UCSD-AML1 (cell line): ENCODE measurements around the gene IKBIP.
"Not testable (repeated sequence)": the region's sequence is repeated elsewhere in the genome, so short reads cannot be mapped to it uniquely, and the experiment has no call there.

Experiments
- DNase-seq: peaks from one replicate; lab custom pipeline; 2025; ENCODE audit not compliant: unreplicated experiment; lab: John Stamatoyannopoulos, UW

IKBIP gene, protein sequence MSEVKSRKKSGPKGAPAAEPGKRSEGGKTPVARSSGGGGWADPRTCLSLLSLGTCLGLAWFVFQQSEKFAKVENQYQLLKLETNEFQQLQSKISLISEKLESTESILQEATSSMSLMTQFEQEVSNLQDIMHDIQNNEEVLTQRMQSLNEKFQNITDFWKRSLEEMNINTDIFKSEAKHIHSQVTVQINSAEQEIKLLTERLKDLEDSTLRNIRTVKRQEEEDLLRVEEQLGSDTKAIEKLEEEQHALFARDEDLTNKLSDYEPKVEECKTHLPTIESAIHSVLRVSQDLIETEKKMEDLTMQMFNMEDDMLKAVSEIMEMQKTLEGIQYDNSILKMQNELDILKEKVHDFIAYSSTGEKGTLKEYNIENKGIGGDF

DNA sequence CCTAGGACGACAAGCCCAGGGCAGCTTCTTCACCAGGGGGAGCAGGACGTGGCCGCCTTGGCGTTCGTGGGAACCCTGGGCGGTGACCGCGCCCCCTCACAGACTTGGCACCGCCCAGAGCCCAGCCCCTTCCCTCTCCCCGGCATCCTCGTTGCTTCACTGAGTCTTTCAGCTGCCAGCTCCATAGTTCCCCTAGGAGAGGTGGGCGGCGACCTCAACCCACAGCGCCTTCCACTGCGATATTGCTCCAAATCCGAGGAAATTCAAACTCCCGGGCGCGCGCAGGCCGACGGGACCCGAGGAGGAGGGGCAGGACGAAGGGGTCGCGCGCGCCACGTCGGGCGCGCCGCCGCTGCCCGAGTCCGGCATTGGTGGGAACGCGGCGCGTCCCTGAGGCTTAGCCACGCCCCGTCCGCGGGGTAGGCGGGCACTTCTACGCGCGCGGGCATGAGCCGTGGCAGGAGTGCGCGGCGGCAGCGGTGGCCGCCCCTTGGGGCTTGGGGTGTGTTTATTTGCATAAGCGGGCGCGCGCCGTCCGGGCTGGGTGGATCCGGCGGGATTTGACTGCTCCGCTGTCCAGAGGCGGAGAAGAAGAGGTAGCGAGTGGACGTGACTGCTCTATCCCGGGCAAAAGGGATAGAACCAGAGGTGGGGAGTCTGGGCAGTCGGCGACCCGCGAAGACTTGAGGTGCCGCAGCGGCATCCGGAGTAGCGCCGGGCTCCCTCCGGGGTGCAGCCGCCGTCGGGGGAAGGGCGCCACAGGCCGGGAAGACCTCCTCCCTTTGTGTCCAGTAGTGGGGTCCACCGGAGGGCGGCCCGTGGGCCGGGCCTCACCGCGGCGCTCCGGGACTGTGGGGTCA lies at the start of gene IKBIP, which contains the start of gene APAF1:
IKBIP (minus strand) TSS at position 77 of the 860 bp plus-strand sequence. CDS start 87 bp downstream, outside the sequence.
APAF1 (plus strand) TSS at position 579 of the 860 bp plus-strand sequence. CDS start 3,070 bp downstream, outside the sequence.
- peak; percentile 98 for DNase-seq

DNA sequence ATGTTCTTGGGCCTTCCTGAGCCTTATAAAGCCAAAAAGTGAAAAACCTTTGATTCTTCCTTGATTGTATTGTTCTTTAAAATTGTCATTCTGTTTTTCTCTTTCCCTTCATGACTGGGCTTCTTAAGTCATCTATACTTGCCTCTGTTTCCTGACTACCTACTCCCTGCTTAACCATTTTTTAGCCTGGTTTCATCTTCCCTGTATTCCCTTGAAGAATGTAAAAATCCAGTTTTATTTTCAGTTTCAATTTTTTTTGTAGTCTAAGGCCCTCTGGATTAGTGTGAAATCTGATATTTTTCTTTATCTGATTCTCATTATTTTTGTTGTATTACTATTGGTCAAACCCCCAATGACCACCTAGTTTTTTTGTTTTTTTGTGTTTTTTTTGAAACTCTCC lies 46.8 kb upstream of the IKBIP start:
- DNase-seq = no peak

DNA sequence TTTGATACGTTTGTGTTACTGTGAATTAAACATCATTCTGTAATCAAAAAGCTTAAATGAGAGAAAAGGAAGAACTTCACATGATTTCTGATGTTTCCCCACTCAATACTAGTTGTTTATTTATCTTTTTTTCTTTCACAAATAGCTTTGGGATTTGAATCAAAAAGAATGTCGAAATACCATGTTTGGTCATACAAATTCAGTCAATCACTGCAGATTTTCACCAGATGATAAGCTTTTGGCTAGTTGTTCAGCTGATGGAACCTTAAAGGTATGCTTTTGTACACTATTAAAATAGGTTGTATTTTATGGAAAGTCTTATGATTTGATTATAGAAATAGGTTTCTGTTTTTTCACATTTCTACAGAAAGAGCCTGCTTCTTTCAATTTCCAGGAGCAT lies 42.0 kb upstream of the IKBIP start:
- DNase-seq = no peak

DNA sequence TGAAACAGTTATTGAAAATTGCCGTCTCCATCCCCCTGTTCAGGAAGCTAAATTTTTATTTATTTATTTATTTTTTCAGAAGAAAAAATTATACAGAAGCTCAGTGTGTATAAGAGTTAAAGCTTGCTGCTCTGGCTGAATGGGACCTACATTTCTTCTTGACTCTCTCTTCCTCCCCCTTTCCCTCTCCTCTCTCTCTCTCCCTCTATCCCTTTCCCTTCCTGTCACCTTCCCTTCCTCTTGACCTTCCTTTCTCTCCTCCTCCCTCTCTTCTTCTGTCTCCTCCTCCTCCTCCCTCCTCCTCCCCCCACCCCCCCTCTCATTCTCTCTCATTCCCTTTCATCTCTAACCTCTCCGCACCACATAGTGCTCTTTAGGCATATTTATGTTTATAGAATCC lies 39.6 kb upstream of the IKBIP start:
- DNase-seq = no peak

DNA sequence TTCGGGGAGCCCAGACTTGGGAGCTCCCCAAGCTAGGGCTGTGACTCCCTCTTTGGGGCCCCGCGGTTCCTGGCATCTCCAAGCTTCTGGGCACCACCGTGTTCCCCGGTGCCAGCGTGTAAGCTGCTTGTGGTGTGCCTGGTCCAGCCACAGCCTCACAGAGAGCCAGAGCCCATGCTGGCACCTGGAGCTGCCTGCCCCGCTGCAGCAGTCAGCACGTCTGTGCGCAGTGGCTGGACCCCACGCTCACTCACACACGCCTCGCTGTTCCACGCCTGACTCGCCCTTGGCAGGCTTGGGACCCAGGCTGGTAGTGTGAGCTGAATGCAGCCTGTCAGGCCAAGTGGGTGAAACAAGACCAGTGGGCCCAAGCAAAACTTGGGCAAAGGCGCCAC lies 35.0 kb upstream of the IKBIP start:
- no peak for DNase-seq

DNA sequence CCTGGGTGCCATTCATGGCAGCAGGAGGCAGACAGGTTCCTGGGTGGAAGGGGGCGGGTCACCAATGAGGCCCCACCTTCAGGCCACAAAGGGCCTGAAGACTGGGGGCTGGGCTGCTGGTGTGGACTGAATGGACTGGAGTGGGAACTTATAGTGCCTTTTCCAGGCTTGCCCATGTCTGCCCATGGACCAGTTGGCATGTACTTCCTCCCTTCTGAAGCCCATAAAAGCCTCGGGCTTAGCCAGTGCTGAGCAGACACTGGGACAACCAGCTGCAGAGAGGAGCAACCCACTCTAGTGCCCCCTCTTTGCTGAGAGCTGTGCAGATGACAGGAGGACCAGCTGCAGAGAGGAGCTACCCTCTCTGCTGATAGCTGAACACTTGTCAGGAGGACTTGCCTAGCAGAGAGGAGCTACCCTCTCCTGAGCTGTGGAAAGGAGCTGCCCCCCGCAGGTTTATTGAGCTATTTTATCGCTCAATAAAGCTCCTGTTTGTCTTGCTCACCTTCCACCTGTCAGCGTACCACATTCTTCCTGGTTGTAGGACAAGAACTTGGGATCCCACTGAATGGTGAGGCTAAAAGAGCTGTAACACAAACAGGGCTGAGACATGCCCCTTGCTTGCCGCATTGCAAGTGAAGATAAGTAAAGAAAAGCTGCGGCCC lies 34.5 kb upstream of the IKBIP start:
- DNase-seq = no peak

DNA sequence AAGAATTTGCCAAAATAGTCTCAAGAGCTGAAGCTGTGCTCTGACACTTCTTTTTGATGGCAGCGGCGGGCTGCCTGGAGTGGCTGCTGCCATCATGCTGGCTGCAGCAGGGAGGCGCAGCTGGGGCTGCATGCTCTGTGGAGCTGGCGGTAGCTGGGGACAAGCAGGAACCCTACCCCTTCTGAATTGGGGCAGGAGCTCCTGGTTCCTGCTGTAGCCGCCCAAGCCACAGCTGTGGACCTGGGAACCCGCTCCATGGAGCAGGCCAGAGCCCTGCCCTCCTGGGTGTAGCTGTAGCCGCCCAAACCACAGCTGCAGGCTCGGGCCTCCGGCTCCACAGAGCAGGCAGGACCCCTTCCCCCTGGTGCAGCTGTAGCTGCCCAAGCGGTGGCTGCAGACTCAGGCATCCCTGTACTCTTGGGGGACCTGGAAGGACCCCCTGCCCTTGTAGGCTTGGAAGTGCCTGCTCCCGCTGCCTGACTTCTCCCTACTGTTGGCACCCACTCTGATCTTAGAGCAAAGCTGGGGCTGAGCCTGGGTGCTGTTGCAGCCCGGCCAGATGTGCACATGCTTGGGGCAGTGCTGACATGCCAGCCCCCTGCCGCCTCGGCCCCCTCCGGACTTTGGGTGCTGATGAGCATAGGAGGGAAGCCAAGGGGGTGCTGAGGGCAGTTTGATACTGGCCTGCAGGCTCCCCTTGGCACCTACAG lies 33.8 kb upstream of the IKBIP start:
- no peak for DNase-seq

DNA sequence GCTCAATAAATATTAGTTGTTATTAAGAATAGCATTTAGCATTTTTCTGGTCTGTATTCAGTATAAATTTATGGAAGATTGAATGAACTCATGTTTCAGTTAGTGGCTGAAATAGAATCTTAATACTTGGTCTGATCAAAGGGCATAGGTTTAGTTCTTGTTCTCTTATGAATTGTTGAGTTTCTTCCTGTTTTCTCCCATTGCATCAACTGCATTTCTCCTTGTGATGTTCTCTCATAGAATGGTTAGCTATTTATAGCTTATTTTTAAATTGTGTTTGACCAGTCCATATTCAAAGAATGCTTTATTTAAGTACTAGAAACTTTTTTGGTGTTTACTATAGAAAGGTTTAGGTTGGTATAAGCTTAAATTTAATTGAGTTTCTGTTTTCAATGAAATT lies 30.3 kb upstream of the IKBIP start:
- DNase-seq = no peak

DNA sequence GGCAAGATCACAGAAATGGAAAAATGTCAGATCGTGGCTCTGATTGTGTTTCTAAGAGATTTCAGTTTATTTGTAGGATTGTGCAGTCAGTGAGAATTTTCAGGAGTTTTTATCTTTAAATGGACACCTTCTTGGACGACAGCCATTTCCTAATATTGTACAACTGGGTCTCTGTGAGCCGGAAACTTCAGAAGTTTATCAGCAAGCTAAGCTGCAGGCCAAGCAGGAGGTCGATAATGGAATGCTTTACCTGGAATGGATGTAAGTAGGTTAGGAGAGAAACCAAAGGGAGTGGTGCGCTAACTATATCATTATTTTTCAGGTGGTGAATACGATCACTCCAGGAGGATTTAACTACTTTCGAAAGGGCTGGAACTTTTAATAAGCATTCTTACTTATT lies 26.9 kb upstream of the IKBIP start:
- DNase-seq = no peak

DNA sequence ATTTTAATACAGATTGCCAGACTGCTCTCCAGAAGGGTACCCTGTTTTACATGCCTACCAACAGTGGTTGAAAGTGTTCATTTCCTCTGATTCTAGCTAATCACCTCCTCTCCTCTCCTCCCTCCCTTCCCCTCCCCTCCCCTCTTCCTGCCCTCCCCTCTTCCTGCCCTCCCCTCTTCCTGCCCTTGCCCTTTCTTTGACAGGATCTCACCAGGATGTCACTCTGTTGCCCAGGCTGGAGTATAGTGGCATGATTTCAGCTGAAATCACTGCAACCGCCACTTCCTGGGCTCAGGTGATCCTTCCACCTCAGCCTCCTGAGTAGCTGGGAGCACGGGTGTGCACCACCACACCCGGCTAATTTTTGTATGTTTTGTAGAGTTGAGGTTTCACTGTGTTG lies 25.2 kb upstream of the IKBIP start:
- DNase-seq = no peak

DNA sequence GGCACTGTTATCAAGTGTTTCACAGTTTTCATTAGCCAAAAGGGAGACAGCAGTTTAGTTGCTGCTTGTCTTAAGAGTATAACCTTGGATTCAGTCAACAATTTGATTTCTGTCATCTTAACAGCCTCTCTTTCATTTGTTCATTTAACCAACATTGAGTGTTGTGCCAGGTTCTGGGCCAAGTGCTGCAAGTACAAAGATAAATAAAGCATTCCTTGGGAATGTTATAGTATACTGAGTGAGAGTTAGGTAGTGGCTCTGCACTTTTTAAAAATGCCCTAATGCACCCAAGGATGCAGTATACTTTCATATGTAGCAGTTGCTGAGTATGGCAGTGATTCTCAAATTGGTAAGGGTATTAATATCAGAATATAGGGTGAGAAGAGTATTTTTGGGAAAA lies 15.9 kb upstream of the IKBIP start:
- DNase-seq = no peak

DNA sequence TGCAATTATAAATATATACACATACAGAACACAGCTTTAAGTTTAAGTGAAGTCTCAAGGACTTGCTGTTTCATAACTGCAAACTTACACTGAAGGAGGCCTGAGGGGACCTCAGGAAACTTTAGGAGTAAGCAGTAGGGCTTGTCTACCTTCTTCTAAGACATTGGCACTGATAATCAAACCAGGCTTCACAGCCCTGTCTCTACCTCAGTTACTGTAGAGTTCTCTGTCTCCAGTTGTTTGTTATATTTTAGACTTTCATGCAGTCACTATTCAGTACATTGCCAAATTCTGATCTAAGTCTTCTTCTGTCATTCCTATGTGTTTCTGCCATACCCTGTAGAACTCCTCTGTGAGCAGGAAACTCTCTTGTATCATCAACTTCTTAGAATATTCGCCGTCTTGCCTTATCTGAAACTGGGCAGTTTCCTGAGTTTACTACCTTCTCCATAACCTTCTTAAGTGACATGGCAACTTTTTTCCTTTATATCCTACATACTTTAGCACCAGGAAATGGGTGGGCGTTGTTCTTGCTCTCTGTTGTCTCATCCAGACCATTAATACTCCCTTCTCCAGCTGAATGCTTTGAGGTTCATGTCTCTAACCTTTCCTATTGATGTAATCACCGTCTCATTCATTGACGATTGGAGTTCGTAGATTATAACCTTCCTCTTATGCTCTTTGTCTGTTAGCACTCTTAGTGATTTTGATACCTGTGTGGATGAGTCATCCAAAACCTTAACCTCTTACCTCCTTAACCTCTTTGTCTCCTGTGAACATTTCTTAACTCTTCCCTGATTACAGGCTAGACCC lies 11.9 kb upstream of the IKBIP start:
- DNase-seq = no peak

DNA sequence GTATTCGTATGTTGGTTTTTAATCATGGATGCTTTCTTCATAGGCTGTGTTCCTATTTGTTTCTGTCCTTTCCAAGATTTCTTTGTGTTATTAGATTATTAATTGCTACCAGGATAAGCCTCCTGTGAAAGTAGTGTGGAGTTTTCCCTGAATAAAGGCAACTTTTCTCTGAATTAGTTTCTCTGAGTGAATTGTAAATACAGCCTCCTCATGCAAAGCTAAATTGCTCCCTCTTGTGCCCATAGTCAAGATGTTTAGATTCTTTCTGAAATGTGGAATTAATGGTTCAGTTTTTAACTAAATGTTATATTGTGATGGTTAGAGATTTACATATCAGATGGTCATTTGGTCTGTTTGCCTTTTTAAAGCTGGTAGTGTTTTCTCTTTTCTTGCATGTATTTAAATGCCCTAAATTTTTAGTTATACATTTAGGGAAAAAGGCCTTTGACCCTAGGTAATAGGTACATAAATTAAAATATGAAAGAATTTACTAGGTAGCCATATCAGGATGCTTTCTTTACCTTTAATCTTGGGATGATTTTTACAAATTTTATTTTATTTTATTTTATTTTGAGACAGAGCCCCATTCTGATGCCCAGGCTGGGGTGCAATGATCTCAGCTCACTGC lies 9.4 kb upstream of the IKBIP start:
- DNase-seq = no peak

DNA sequence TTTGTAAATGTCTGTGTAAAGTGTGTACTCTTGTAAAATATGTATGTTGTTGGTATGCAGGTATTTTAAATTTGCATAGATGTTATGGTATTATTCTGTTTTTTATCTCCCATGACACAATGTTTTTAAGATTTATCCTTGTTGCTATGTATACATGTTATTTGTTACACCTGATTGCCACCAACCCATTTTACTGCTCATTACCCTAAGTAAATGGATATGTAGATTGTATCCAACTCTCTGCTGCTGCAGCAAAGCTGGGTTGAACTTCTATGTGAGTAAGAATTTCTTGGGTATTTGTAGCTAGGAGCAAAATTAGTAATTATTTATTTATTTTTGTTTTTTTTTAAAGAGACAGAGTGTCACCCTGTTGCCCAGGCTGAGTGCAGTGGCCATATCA lies 6.7 kb upstream of the IKBIP start:
- no peak for DNase-seq

DNA sequence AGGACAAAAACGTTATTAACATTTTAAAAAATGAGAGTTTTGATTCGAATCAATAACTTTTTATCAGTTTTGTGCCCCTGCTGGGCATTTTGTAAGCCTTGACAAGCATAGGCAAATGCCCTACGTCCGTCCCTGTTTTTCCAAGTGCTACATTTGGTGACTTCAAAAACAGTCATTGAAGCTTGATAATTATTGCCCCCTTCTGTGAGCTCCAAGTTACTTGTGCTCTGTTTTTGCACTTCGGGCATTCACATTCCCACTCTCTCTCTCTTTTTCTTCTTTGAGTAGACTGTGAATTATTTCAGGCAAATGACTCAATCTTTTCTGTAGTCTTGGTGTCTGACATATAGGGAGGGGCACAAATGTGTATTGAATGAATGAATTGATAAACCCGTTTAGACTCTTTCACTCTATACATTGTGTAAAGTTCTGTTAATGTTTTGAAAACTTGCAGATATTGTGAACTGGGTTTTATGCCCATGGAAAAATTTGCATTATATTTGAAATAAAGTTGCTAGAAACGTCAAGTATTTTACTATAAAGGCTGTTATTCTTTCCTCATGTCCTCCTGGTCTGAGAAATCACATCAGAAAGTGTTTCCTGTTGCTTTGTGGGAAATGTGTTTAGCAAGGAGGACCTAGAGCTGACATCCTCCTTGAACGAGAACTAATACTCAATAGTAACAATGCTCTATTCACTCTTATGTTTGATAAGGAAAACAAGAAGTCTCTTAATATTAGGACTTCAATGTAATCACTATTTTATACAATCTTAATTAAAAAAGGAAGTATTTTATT lies 1.9 kb upstream of the IKBIP start:
- no peak for DNase-seq

DNA sequence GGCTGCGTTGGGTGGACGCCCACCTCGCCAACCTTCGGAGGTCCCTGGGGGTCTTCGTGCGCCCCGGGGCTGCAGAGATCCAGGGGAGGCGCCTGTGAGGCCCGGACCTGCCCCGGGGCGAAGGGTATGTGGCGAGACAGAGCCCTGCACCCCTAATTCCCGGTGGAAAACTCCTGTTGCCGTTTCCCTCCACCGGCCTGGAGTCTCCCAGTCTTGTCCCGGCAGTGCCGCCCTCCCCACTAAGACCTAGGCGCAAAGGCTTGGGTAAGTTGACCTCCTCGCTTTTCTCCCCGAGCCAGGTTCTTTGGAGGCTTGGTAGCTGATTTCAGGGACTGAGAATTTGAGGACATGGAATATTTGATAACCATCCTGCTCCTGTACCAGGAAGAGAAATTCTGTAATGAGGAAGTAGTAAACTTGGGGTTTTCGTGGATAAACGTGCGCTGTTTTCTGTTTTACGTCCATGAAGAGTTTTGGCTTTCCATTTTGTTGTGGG lies 1.0 kb upstream of the IKBIP start:
- DNase-seq = peak; percentile 42

DNA sequence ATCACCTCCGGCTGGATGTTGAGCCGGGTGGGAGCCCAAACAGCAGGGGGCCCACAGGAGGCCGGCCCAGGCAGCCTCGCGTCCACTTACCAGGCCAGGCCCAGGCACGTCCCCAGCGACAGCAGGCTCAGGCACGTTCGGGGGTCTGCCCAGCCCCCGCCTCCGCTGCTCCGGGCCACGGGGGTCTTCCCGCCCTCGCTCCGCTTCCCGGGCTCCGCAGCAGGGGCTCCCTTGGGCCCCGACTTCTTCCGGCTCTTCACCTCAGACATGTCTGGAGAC lies 216 bp downstream of the IKBIP start:
- peak; percentile 78 for DNase-seq

DNA sequence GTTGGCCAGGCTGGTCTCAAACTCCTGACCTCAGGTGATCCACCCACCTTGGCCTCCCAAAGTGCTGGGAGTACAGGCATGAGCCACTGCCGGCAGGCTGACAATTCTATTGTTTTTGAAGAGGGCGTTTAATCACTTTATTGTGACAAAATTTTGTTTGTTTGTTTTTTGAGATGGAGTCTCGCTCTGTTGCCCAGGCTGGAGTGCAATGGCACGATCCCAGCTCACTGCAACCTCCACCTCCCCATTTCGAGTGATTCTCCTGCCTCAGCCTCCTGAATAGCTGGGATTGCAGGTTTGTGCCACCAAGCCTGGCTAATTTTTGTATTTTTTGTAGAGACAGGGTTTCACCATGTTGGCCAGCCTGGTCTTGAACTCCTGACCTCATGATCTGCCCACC lies 1.8 kb downstream of the IKBIP start:
- DNase-seq = not testable (repeated sequence)

DNA sequence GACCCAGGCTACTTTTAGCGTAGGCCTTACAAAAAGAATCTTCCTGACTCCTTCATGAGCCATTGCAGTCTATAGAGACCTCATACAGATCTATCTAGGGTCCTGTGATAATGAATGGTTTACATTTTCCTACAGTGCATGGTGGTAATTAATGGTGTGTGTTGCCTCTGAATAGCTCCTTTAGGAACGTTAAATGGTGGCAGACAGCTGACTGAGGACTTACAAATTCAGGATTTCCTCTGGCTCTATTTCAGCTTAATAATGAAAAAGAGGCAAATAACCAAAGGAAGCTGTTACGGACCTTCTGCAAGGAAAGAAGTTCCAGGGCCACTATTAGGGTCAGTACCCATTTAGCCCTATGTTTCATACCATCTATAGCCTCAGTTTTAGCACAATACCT lies 5.1 kb downstream of the IKBIP start:
- no peak for DNase-seq
